Kidney capillary endothelial cell (primary cell): ENCODE measurements around the gene DNAJB2.
"Not testable (repeated sequence)": the region's sequence is repeated elsewhere in the genome, so short reads cannot be mapped to it uniquely, and the experiment has no call there.

ENCODE experiments used
- DNase-seq: peaks from one replicate; pipeline ENCODE4 v3.0.0-alpha.2; 2018; ENCODE audit warnings: low spot score

The DNAJB2 gene

GRCh38 chr2:219302412-219302968 is 23.3 kb downstream of the DNAJB2 start:
- DNase-seq = no peak

GRCh38 chr2:219304223-219304622 is 25.1 kb downstream of the DNAJB2 start:
- DNase-seq = no peak

DNA sequence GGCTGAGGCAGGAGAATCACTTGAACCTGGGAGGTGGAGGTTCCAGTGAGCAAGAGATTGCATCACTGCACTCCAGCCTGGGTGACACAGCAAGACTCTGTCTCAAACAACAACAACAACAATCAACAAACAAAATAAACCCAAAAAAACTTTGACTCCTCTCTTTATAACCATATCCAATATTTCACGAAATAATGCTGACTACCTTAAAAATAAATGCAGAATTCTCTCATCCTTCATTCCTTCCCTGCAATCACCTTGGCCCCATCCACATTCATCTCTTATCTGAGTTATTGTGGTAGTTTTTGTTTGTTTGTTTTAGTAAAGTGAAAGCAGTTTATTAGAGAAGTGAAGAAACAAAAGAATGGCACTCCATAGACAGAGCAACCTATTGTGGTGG is 26.9 kb downstream of the DNAJB2 start:
- no peak for DNase-seq

DNA sequence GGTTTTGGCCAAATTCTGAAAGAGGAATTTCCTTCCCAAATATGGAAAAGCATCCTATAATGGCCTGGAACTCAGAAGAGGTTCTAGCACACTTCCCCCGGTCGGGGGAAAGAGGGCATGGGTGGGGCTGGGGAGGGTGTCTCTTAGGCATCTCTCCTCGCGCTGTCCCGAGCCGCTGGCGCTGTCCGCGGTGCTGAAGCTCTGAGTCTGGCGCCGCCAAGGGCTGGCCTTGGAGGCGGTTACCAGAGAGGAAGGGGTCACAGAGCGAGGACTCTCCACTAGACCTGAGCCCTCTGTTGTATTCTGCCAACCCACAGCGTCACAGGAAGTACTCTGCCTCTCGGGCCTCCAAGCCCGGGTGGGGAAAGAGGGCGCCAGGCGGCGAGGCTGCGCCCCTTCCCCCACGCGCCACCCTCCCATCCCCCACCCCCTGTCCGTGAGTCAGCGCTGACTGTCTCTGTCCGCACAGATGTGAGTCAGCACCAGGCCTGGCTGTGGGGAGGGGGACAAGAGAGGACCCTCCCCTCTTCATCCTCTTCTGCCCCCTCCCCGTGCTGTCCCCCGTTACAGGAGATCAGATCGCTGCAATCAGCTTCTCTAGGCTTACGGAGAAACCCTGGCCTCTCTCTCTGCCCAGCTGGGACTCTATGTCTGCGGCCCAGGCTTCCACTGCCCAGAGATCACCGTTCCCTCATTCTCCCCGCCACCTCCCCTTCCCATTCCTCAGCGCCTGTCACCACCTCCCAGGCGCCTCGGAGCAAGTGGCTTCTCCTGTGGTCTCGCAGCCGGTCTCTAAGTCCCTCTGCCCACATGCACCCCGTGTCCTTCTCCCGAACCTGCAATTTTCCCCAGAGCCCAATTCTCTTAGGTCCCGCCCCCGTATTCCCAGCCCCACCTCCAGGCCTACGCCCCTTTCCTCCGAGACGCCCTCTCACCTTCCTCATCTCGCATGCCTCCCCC is 29.3 kb downstream of the DNAJB2 start:
- peak; percentile 67 for DNase-seq

DNA sequence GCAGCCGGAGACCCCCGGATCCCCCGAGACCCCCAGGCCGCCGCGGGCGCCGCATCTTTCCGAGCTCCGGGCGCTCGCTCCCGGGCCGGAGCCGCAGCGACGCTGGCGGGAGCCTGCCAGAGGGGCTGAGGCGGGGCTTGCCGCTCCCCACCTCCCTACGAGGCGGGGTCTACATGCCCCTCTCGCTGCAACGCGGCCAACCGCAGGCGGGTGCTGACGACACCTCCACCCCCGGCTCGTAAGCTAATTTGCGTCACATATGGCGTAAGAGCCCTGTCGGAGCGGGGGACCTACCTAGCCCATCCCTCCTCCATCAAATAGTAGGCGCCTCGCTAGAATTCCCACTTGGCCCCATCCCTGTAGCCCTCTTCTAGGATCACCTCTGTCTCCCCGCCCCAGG is 30.1 kb downstream of the DNAJB2 start, which contains the start of gene PTPRN:
PTPRN (minus strand) TSS at position 124 of the 400 bp plus-strand sequence; CDS start at position 55, 69 bp downstream.
- no peak for DNase-seq

DNA sequence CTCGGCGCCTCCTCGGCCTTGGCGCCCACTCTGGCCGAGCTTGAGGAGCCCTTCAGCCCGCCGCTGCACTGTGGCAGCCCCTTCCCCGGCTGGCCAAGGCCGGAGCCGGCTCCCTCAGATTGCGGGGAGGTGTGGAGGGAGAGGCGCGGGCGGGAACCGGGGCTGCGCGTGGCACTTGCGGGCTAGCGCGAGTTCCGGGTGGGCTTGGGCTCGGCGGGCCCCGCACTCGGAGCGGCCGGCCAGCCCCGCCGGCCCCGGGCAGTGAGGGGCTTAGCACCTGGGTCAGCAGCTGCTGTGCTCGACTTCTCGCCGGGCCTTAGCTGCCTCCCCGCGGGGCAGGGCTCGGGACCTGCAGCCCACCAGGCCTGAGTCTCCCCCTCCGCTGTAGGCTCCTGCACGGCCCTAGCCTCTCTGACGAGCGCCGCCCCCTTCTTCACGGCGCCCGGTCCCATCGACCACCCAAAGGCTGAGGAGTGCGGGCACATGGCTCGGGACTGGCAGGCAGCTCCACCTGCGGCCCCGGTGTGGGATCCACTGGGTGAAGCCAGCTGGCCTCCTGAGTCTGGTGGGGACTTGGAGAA is 33.6 kb downstream of the DNAJB2 start:
- DNase-seq = not testable (repeated sequence)

DNA sequence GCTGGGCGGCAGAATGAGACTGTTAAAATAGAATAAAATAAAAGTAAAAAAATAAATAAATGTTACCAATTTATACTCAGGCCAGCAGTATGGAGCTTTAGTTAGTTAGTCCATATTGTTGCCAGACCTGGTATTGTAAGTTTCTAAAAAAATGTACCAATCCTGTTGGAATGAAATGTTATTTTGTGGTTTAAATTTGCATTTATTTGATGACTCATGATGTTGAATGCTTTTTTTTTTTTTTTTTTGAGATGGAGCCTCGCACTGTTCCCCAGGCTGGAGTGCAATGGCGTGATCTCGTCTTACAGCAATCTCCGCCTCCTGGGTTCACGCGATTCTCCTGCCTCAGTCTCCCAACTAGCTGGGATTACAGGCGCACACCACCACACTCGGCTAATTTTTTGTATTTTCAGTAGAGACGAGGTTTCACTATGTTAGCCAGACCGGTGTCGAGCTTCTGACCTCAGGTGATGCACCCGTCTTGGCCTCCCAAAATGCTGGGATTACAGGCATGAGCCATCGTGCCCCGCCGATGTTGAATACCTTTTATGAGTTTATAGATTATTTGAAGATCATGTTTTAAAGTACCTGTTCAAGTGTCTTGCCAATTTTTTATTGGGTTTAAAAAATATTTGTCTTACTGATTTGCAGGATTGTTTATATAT is 35.8 kb downstream of the DNAJB2 start:
- DNase-seq = no peak

- DNase-seq = no peak
Measured at GRCh38 chr2:219323434-219323833, 44.3 kb downstream of the DNAJB2 start.

DNA sequence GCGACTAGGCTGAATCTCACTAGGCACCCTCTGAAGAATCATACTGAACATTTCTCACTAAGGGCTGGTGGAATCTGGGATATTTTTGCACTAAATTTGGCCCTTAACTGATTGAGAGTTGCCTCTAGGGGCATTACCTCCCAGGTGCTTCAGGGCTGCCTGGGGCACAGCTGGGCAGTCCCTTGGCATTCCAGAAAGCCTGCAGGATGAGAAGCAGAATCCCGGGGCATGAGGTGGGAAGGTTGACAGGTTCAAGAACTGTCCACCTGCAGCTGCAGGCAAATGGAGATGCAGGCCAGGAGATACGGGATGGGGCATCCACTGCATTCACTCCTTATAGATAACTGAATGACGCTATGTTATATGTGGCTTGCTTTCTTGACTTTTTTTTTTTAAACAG is 46.0 kb downstream of the DNAJB2 start:
- DNase-seq = no peak

GRCh38 chr2:219325657-219326315 is 46.6 kb downstream of the DNAJB2 start:
- no peak for DNase-seq

DNA sequence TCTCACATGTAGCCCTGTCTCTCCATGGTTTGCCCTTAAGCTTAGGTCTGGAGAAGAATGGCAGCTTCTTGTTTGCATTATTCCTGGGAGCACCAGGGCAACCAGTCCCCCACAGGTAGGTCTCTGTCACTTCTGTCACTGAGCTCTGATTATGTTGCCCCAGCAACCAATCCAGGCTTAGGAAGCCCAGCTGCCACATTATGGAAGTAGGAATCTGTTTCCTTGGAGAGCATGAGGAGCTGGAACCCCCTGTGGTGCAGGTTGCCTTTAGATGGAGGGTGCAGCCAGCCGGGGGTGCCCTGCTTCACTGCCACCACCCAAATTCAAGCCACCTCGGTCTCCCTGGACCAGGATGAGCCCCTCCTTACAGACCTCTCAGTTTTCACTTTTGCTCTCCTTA is 48.6 kb downstream of the DNAJB2 start:
- no peak for DNase-seq

GRCh38 chr2:219331560-219332213 is 52.5 kb downstream of the DNAJB2 start:
- peak; percentile 16 for DNase-seq

DNA sequence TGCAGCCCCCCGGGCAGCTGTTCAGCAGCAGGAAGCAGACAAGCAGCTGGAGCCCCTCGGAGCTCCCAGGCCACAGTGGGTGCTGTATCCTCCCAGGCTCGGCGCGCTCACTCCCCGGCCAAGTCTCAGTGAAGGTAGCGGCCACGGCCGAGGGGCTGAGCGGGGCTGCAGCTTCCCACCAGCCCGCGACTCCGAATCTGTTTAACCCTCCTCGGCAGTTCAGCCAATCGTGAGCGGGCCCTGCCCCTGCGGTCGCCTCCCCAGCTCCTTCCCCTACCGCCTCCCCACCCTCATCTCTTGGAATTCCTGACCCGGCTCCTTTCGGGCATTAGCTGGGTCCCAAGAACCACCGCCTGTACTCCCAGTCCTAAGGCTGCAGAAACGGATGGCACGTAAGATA is 53.4 kb downstream of the DNAJB2 start, which contains the start of gene RESP18:
RESP18 (minus strand) TSS at position 203 of the 400 bp plus-strand sequence.
- DNase-seq = no peak

GRCh38 chr2:219334076-219334475 is 54.9 kb downstream of the DNAJB2 start:
- no peak for DNase-seq

- no peak for DNase-seq
Measured at GRCh38 chr2:219335373-219335786, 56.2 kb downstream of the DNAJB2 start.
